SK-N-SH (cell line): ENCODE measurements around the gene CREB5.

Source experiments
- CTCF ChIP-seq: fragments of 200-600 bp; sonication (generic); IDR thresholded peaks from 2 replicates; pipeline ENCODE4 v1.6.1; 2017; ENCODE audit warnings: antibody characterized with exemption, mild to moderate bottlenecking, moderate library complexity
- MXI1 ChIP-seq: IDR thresholded peaks from 2 replicates; pipeline ENCODE4 v1.6.1; 2012; ENCODE audit warnings: mild to moderate bottlenecking, low read depth, low read length, improper control_type of control experiment
- POLR2AphosphoS5 ChIP-seq: IDR thresholded peaks from 2 replicates; pipeline ENCODE4 v1.6.1; 2012; ENCODE audit warnings: low read depth, low read length
- RAD21 ChIP-seq: IDR thresholded peaks from 2 replicates; pipeline ENCODE4 v1.6.1; 2012; ENCODE audit warnings: mild to moderate bottlenecking, low read length
- TCF12 ChIP-seq: IDR thresholded peaks from 2 replicates; pipeline ENCODE4 v1.4.0; 2012
- TF ChIP-seq, protein P1 (sequence below): fragments of 150-350 bp; IDR thresholded peaks from 2 replicates; pipeline ENCODE4 v1.6.1; 2016; ENCODE audit warnings: mild to moderate bottlenecking, low read depth, low read length
- TF ChIP-seq, protein P2 (sequence below): IDR thresholded peaks from 2 replicates; pipeline ENCODE4; 2012

DNA sequence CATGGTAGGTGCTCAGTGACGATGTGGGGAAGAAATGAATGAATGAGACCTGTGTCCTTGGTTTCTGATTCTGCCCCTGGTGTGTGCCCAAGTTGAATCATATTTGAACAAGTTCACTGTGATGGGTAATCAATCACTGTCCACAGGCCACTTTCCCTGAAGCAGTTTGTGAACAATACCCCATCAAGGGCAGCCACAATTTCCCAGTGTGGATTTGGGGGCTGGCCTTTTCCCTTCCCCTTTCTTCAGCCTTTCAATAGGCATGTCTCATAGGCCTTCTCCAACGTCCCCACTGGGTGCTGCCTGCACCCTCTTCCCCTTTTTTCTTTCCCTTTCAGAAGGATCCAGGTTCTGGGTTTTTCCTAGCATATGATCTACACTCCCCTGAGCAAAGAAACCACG, 64.7 kb downstream of the CREB5 start:
- TF ChIP-seq CTCF = no peak
- TF ChIP-seq, protein P1, sequence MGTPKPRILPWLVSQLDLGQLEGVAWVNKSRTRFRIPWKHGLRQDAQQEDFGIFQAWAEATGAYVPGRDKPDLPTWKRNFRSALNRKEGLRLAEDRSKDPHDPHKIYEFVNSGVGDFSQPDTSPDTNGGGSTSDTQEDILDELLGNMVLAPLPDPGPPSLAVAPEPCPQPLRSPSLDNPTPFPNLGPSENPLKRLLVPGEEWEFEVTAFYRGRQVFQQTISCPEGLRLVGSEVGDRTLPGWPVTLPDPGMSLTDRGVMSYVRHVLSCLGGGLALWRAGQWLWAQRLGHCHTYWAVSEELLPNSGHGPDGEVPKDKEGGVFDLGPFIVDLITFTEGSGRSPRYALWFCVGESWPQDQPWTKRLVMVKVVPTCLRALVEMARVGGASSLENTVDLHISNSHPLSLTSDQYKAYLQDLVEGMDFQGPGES = no peak
- TF ChIP-seq, protein P2, sequence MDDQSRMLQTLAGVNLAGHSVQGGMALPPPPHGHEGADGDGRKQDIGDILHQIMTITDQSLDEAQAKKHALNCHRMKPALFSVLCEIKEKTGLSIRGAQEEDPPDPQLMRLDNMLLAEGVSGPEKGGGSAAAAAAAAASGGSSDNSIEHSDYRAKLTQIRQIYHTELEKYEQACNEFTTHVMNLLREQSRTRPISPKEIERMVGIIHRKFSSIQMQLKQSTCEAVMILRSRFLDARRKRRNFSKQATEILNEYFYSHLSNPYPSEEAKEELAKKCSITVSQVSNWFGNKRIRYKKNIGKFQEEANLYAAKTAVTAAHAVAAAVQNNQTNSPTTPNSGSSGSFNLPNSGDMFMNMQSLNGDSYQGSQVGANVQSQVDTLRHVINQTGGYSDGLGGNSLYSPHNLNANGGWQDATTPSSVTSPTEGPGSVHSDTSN = no peak
- no peak for TF ChIP-seq RAD21
- TF ChIP-seq POLR2AphosphoS5 = no peak
- TF ChIP-seq TCF12 = no peak
- TF ChIP-seq MXI1 = no peak
